Measurements from ENCODE around the gene KRTAP10-10.
"Not testable (repeated sequence)": the region's sequence is repeated elsewhere in the genome, so short reads cannot be mapped to it uniquely, and the experiment has no call there.

Gene KRTAP10-10

DNA sequence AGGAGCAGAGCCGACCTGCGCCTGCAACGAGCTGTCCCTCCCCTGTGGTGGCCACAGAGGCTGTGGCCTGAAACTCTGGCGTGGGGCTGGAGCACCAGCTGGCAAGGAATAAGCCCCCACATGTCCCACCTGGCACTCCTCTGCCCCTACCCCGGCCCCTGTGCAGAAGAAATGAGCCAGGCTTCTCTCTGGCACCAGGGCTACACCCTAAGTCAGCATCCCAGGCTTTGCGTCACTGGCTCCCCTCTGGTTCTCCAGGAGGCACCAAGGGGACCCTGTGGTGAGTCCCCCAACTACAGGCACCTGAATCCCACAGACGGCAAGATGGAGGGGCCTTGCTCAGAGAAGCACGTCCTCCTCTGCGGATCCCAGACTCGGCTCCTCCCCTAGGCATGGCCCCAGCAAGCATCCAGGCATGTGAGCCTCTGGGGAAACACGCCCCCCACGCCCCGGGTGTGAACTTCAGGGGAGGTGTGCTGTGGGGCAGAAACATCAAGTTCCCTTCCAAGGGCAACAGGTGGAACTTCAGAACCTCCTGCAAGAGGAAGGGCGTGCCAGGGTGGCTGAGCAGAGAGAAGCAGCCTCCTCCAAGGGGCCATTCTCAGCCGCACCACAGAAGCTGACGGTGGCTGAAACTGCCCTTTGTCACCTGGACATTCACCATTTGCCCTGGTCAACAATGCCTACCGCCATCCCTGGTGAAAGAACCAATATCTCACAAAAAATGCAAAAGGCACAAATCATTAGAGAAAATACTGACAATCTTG is 33.9 kb upstream of the KRTAP10-10 start:
- no peak for DNase-seq

DNA sequence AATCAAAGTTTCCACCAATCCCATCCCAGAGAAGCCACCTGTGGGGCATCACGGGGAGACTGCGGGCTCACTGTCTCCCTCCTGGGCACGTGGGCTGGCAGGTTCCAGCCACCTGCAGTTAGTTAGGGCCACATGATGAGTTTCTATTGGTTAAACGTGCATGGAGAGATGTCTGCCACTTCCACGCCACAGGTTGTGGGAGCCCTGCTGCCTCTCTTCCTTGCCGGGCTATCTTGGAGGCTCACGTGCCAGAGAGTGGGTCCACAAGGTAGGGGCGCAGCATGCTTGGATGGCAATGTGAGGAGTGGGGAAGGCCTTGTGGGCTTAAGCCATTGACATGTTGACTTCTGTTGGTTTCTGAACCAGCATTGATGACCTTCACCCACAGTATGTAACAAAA is 33.2 kb upstream of the KRTAP10-10 start:
- no peak for DNase-seq

DNA sequence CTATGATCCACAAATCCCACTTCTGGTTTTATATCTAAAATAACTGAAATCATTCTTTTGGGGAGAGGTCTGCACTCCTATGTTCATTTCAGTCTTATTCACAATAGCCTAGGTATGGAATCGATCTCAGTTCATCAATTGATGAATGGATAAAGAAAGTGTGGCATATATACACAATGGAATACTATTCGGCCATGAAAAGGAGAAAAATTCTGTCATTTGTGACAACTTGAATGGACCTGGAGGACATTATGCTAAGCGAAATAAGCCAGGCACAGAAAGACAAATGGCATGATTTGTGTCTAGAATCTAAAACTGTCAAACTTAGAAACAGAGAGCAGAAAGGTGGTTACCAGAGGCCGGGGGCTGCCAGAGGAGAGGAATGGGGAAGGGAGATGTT is 30.7 kb upstream of the KRTAP10-10 start:
- DNase-seq: no peak

DNA sequence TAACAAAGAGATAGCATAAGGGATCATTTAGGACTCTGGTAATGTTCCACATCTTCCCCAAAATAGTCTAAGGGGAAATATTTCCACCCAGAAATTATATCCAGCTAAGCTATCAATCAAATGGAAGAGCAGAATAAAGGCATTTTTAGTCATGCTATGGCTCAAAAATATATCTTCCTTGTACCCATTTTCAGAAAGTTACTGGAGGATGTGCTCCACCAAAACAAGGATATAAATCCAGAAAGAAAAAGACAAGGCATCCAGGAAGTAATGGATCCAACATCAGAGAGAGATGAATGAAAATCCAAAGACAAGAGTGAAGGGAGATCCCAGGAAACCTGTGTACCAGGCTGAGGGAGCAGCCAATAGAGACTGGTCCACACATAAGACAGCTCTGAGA is 28.0 kb upstream of the KRTAP10-10 start:
- DNase-seq: no peak

- DNase-seq: not testable (repeated sequence)
Observed at GRCh38 chr21:44610157-44610843, 26.9 kb upstream of the KRTAP10-10 start.

DNA sequence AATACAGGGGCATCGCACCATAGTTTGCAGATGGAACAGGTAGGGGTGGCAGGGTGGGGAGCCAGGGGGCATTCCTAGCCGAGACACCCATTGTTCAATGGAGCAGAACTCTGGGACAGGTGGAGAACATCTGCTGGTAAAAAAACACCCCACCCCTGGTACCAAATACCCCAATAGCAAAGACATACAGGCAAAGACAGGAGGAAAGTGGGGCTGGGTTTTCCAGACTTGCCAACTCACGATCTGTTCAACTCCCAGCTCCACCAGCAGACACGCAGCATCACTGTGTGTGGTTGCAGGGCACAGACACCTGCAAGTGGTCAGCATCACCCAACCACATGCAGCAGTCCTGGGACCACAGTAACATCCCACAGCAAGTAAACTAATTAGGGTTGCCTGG is 25.6 kb upstream of the KRTAP10-10 start:
- DNase-seq: no peak

- DNase-seq: no peak
Observed at GRCh38 chr21:44612029-44612486, 25.1 kb upstream of the KRTAP10-10 start, which contains the start of gene KRTAP10-8. TSS of gene KRTAP10-8 (plus strand) at chr21:44612079. CDS start at chr21:44612101, 22 bp downstream.

DNA sequence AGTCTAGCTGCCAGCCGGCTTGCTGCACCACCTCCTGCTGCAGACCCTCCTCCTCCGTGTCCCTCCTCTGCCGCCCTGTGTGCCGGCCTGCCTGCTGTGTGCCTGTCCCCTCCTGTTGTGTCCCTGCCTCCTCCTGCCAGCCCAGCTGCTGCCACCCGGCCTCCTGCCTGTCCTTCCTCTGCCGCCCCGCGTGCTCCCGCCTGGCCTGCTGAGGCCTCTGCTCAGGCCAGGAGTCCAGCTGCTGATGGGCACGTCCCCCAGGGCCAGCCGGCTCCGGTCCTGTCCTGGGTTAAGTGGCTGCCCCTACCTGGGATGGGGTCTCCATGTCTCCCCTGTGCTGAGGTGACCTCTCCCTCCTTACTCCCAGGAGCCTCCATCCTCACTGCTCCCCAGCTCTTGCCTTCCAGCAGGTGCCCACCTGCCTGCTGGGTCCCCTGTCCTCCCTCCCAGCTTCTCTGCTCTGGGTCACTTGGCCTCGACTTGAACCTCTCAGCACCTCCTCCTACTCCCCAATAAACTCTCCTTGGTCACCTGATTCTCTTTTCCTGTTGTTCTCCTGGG is 24.4 kb upstream of the KRTAP10-10 start:
- no peak for DNase-seq

DNA sequence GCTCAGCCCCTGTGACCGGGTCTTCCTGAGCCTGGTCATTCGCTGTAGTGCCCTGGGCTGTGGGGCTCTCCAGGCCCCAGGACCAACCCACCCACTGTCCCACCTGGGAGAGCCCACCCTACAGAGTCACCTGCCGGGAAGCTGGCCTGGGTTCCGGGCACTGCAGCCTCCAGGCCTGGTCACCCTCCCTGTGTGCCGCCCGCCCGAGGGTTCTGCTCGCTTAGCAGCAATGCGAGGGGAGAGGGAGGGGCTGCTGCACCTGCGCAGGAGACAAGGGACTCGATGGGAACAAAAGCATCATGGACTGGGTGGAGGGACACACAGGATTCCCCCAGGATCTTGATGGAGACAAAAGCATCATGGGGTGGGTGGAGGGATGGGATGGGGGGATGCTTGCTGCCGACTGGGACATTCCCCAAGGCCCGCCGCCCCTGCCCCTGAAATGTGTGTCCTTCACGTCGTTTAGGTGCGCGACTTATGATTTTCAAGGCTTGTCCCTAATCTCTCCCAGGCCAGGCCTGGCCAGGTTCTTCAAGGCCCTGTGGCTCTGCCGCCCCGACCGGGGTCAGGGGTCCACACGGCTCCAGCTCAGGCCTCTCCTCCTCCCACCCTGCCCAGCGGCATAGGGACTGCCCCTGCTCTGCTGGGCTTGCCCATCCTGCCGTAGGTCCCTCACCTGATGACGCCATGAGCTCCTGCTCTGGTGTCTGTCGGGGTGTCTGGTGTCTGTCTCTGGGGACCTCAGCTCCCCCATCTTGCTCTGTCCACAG is 23.6 kb upstream of the KRTAP10-10 start:
- no peak for DNase-seq

GRCh38 chr21:44614161-44614631 is 23.0 kb upstream of the KRTAP10-10 start:
- DNase-seq: no peak

DNA sequence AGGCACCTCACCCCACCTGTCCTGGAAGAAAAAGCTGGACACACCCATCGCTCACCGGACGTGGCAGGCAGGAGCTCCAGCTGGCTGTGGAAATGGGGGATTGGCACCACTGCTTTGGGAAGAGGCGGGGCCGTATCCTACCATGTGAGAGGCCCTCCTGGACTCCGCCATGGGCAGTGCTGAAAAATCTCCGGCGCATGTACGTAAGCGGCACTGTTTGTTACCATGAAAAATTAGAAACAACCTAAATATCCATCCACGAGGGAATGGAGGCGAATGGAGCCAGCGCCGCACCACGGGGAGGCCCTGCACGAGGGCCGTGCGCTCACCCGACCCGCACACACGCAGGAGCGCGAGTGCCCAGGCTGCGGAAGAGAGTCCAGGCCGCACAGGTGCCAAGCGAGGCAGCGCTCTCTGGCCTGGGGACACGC is 22.2 kb upstream of the KRTAP10-10 start:
- DNase-seq: no peak

DNA sequence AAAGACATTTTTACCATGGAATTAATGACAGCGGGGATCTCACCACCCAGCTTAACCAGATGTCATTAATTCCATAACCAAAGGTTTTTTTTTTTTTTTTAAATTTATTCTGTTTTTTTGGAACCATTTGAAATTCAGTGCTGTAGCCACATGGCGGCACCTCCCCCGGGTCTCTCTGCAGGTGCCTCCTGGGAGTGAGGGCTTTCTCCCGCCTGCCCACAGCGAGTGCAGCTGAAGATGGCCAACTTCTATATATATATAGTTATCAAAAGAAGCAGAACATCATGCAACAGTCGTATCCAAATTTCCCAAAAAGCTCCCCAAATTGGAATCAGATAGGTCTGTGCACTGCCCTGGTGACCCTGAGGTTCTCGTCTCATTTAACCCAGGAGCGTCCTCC is 21.7 kb upstream of the KRTAP10-10 start:
- no peak for DNase-seq

DNA sequence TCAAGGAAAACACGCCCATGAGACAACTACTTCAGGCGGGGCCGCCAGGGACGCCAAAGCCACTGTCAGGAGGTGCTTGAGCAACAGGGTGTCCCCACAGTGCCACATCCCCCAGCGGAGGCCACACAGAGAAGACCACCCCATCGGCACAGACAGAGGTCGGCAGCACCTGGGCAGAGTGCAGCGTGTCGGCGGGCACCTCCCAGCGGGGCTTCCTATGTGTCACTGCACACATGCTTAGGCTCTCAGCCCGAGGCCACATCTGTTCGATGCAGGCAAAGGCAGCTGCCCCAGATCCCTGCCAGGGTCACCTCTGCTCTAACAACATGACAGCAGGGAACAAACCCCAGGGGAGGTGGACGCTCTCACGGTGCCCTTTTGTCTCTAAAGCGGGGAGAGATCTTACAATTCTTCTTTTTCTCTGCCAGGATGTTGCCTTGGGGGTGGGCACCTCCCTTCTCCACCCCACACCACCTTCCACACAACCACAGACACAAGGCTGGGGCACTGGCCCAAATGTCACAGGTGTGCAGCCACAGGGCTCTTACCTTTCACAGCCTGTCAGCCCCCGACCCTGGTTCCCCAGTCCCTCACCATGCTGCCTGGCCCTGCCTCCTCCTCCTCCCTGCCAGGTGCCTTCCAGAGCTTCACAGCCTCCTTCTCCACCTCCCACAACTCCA is 21.1 kb upstream of the KRTAP10-10 start:
- no peak for DNase-seq

DNA sequence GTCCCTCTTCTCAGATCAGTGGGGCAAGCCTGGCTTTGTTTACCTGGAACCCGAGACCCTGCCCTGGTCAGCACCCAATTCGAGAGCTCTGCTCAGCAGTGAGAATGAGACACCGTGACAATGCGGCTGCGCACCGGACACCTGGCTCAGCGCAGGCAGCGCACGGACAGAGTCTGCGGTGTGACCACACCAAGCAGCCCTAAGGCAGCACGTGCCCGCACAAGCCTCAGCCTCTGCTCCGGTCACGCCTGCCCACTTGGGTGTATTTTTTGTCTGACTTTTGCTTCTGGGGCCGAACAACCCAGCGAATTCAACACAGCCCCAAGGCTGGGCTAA is 20.6 kb upstream of the KRTAP10-10 start:
- no peak for DNase-seq

GRCh38 chr21:44617071-44617501 is 20.1 kb upstream of the KRTAP10-10 start:
- DNase-seq: no peak

DNA sequence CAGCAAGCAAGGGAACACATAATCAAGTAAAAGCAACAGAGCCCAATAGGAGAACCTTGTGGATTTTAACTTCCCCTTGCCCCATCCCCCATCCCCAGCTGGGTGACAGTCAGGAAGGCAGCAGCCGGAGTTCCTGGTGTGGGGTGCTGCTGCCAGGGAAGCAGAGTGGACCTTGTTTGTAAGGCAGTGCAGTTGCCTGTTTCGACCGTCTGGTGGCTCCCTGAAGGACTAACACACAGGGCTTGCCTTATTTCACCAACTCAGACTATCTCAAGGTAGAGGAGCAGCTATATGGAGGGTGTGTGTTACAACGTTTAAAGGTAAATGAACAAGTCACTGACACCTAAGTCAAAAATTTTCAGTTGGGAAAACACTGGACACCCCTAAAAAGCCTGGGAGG is 18.7 kb upstream of the KRTAP10-10 start:
- DNase-seq: no peak

- no peak for DNase-seq
Observed at GRCh38 chr21:44618909-44619308, 18.2 kb upstream of the KRTAP10-10 start.

GRCh38 chr21:44619886-44620285 is 17.3 kb upstream of the KRTAP10-10 start:
- DNase-seq: no peak

DNA sequence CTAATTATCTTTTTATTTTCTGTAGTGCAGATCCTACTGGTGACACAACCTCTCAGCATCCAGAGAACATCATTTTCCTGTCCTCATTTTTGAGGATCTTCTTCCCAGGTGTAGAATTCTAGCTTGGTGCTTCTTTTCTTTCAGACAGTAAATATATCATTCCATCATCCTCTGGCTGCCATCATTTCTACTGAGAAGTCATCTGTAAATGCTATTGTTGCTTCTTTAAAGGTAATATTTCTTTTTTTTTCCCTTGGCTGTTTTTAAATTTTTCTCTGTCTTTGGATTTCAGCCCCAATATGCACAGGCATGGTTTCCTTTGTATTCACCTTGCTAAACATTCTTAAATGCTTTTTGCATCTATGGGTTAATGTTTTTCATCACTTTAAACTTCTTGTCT is 13.6 kb upstream of the KRTAP10-10 start:
- DNase-seq: no peak

GRCh38 chr21:44625756-44626155 is 11.4 kb upstream of the KRTAP10-10 start:
- no peak for DNase-seq

GRCh38 chr21:44626262-44626661 is 10.9 kb upstream of the KRTAP10-10 start:
- DNase-seq: no peak

DNA sequence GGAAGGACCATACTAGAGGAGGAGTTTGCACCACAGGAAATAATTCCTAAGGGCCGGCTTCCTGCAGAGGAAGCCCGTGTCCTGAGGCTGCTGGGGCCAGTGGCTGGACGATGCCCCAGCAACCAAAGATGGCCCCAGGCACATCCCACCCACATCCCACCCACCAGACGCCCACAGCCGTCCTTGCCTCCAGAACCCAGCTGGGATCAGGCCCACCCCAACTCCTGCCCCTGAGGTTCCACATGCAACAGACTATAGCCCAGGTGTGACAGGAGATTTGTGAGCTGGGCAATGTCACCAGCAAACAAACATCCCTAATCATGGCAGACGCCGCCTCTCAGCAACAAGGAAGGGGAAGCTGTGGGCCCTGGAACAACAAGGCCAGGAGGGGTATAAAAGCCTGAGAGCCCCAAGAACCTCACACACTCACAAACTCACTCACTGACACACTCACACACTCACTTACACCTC is 10.4 kb upstream of the KRTAP10-10 start, which contains the start of gene KRTAP10-9:
KRTAP10-9 (plus strand) TSS at position 421 of the 471 bp plus-strand sequence. CDS start 79 bp downstream, outside the sequence.
- DNase-seq: no peak
